ENCODE data around the gene HES1.
A peak's percentile ranks its signal among the peaks of the same experiment; 100 is the strongest.
"Not testable (repeated sequence)": the region's sequence is repeated elsewhere in the genome, so short reads cannot be mapped to it uniquely, and the experiment has no call there.

The HES1 gene

GRCh38 chr3:194128202-194128918, 7.6 kb upstream of the HES1 start:
- no peak for DNase-seq (ENCODE audit: low spot score)

DNA sequence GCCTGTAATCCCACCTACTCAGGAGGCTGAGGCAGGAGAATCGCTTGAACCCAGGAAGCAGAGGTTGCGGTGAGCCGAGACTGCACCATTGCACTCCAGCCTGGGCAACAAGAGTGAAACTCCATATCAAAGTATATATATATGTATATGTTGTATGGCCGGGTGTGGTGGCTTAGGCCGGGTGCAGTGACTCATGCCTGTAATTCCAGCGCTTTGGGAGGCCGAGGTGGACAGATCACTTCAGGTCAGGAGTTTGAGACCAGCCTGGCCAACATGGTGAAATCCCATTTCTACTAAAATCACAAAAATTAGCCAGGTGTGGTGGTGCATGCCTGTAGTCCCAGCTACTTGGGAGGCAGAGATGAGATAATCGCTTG, 7.0 kb upstream of the HES1 start:
- not testable (repeated sequence) for DNase-seq (ENCODE audit: low spot score)

DNA sequence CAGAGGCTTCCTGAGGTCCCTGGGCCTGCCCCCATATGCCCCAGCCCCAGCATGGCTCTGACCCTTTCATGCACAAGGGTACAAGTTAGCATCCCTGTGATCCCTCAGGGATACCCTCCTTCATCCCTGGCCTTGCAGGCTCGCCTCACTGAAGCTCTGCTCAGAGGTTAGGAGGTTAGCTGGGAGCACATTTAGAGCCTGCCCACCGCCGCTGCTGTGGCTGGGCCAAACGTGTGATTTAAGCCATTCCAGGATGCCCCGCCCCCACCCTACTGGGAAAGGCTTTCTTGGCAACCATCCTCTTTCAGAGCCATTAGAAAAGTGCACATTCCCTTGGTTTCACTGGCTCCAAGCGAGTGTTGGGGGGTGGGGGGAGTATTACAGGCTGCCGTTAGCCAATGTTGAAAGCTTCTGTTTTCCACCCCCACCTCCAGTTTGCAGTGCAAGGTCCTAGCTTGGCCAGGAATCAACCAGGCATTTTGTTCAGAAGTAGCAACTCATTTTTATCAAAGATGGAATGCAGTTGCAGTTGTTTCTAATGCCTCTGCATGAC, 6.3 kb upstream of the HES1 start:
- DNase-seq (ENCODE audit: low spot score) = peak; percentile 47

DNA sequence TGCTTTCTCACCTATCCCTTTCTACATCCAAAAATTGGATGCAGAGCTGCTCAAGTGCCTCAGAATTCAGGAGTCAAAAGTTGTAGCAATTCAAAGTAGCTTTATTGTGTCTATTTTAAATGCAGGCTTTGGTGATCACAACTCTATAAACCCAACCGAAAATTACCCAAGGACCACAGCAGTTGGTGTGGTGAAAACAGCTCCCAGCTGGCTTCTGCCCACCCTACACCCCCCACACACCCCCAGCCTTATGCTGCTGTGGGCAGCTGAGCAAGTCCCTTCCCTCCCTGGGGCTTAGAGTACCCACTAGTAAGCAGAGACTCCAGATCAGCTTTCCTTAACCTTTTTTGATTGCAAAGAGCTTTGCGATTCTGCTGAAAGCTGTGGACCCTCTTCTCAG, 5.8 kb upstream of the HES1 start:
- no peak for DNase-seq (ENCODE audit: low spot score)

GRCh38 chr3:194130807-194131589, 5.0 kb upstream of the HES1 start:
- no peak for DNase-seq (ENCODE audit: low spot score)

DNA sequence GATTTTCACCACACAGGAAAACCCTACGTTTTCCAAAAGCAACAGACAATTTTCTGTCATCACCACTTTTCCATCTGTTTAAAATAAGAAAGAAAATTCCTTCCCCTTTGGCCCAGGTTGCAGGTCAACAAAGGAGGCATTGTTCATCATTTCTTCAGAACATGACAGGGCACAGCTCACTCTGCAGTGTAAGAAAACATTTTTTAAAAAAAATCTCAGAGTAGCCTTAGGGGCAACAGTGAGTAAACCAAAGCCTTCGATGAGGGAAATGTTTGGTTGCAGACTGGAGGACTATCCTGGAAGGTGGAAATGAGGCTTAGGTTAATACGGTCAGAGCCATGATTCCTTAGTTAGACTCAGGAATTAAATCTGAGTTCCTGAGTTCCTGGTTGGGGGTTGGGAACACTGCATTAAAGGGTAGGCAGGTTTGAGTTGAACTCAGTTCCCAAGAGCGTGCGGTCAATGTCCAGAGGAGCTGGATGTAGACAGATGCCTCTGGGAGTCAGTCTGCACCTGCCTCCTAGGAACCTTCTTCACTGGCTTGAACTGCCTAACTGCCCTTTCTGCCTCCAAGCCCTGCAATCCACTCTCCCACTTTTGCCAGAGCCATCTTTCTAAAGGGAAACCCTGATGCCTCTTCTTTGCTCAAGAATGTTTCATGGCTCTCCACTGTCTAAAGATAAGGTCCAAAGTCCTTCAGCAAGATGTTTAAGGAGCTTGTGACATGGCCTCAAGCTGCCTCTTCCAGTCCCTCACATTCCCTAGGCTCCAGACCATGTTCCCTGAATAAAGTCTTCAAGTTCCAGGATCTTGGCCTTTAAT, 3.3 kb upstream of the HES1 start:
- no peak for DNase-seq (ENCODE audit: low spot score)

DNA sequence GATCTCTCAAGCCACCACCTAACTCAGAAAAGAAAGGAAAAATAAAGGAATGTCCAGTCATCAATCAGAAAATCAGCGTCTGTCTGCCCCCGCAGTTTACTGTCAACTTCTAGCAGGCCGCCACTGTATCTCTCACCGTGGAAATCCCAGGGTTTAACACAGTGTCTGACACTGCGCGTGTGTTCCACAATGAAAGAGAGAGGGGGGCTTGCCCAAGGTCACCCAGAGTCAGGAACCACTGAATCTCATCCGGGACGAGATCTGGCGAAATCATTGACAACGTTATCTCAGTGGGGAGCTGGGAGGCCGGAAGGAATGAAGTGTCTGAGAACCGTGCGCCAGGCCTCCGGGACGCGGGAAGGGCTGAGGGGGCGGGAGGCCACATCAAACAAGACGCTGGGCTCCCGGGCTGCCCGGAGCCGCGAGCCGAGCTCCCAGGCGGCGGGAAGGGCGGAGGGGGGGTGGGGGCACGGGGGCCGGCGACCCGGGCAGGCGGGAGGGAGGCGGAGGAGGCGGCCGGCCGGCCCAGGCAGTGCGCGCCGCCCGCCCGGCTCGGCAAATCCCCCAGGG, 2.2 kb upstream of the HES1 start:
- peak; percentile 38 for DNase-seq (ENCODE audit: low spot score)

DNA sequence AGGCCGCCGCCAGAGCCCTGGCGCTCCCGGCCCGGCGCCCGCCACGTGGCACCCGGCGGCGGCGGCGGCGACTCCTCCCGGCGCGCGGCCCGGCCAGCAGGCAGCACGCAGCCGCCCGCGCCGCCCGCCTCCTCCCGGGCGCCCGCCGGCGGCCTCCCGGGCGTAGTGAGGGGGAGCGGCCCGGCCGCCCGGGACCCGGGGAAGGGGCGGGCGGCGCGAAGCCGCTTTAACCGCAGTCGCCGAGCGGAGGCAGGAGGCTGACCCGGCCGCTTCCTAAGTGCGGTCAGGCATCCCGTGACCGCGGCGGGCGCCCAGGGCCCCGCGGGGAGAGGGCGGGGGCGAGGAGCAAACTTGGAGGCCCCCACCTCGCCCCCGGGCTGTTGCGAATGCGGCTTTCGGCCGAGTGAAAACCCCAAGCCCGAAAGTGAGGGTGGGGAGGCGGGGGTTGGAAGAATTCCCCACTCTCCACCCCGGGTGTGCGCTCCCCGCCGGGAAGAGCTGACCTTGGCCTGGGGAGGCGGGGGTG, 1.7 kb upstream of the HES1 start:
- DNase-seq (ENCODE audit: low spot score) = peak; percentile 54

DNA sequence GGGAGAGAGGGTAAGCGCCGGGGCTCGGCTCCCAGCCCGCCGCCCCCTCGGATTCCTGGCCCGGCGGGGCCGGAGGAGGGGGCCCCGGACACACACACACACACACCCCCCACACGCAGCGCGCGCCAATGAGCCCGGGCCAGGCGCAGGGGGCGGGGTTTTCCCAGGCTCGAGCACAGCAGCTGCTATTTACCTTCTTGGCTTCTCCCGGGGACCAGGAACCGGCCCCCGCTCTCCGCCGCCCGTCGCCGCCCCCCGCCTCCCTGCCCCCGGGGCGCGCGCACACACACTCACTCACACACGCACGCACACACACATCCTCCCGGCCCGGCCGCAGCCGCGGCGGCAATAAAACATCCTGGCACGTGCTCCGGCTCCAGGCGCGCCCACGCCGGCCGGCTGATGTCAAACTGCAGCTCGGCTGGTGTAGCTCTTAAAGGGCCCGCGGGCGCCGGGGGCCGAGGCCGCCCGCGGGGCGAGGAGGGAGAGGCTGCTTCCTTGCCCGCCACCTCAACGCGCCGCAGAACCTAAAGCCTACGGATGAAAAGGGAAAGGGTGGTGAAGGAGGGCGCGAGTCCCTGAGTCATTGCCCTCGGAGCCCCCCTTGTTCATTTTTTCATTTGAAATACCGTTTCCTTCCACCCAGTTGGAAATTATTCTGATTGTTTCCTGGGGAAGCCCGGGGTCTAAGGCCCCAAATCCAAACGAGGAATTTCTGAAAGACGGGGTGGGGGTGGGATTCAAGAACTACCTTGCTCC, 1.0 kb upstream of the HES1 start:
- DNase-seq (ENCODE audit: low spot score) = peak; percentile 77

- no peak for DNase-seq (ENCODE audit: low spot score)
These were observed 487 bp upstream of the HES1 start for GRCh38 chr3:194135516-194135805.

DNA sequence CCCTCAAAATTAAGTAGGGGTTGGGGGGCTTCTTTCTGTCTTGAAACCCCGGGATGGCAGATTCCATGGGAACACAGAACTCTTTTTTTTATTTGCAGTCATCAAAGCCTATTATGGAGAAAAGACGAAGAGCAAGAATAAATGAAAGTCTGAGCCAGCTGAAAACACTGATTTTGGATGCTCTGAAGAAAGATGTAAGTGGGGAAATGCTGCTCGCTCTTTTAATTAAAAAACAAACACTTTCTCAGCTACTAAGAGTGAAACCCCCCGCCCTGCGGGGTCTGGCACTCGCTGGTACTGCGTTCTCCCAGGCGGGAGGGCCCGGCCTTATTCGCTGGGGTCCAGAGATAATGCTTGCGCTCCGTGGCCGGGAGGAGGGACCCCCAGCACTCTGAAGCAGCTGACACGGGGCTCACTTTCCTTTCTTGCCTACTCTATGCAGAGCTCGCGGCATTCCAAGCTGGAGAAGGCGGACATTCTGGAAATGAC, 615 bp downstream of the HES1 start:
- no peak for DNase-seq (ENCODE audit: low spot score)

- DNase-seq (ENCODE audit: low spot score) = no peak
These were observed 1.1 kb downstream of the HES1 start for GRCh38 chr3:194137008-194137505.

- no peak for DNase-seq (ENCODE audit: low spot score)
These were observed 1.8 kb downstream of the HES1 start for GRCh38 chr3:194137506-194138474.

DNA sequence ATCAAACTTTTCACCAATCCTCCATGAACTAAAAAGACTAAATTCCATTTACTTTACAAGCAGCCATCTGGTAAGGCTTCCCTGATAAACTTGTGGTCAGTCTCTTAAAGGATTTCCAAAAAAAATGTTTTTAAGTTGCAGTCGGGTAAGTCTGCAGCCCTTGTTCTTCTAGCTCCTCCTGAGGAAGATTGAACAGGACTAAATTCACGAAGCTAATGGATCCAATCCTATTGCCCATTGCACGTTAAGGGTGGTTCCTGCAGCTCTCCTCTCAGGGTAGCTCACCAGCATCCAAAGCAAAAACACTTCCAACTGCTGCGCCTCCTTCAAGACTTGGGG, 2.8 kb downstream of the HES1 start:
- DNase-seq (ENCODE audit: low spot score) = no peak

DNA sequence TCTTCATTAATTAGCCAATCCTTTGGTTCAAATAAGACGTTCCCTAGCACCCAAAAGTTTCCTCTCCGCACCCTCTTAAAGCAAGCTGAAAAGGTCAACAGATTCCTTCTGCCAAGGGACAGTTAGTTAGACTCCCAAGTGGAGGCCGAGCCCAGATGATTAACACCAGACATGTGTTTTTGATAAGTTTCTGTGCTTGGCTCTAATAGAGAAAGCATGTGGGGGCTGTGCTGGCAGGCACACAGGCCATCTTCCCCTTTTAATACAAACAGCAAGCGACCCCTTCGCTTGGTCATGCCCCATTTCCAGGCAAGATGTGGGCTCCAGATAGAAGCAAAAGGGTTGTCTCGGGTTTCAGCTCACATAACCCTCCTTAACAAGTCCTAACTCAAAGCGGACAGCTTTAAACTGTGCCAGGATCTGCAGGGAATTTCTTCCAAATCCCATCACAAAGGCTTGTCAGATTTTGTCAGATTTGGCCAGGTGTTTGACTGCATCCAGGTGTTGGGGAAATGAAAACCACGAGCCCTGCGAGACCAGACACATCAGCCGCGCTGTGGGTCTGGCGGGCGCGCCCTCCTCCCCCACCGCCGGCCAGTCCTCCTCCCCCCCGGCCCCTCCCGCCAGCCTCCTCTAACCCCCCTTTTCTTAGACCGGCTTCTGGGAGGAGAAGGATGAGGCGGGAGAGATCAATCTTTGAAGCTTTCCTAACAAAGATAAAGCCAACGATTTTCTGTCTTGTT, 3.3 kb downstream of the HES1 start:
- no peak for DNase-seq (ENCODE audit: low spot score)

DNA sequence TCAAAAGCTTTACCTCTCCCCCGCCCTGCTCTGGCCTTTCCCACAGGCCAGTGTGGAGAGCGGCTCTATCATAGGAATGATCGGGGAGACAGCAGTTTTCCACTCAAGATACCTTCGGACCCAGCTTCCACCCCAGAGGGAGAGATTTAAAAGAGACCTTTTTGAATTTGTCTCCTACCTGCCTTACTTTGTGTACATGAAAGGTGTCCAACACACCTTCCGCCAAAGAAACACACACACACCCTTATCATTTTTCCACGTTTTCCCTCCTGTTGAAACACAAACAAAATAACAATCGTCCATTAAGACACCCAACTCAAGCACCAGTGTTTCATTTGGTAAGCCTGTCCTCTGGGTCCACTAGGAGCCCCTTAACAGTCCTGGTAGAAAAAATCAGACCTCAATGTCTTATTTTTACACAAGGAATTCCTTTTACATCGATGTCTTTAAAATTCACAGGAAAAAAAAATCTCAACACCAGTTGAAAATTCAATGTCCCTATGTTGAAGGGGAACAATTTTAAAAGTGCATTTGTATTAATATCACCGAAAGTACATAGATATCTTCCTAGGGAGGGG, 4.0 kb downstream of the HES1 start:
- DNase-seq (ENCODE audit: low spot score) = no peak

- DNase-seq (ENCODE audit: low spot score) = peak; percentile 58
These were observed 4.8 kb downstream of the HES1 start for GRCh38 chr3:194140520-194141414.
